Measurements from ENCODE around the gene TP53.

TP53 gene

GRCh38 chr17:7687072-7687907 lies at the start of gene TP53:
Gene TP53, minus strand, starts transcription at chr17:7687490. Its CDS starts 10,896 bp downstream, at chr17:7676594.
- DNase-seq = peak; percentile 91

- DNase-seq = no peak
These were observed 45.8 kb upstream of the TP53 start for GRCh38 chr17:7732981-7733539.

- DNase-seq = no peak
These were observed 42.5 kb upstream of the TP53 start for GRCh38 chr17:7729816-7730215.

GRCh38 chr17:7727886-7728285 lies 40.6 kb upstream of the TP53 start:
- DNase-seq = no peak

GRCh38 chr17:7721612-7722011 lies 34.3 kb upstream of the TP53 start:
- DNase-seq = no peak

GRCh38 chr17:7720125-7720524 lies 32.8 kb upstream of the TP53 start:
- DNase-seq = peak; percentile 36

GRCh38 chr17:7719661-7720060 lies 32.4 kb upstream of the TP53 start:
- no peak for DNase-seq

GRCh38 chr17:7717756-7718350 lies 30.6 kb upstream of the TP53 start:
- no peak for DNase-seq

- DNase-seq = peak; percentile 78
These were observed 29.8 kb upstream of the TP53 start, which contains the start of gene DNAH2 for GRCh38 chr17:7716901-7717755. Gene DNAH2, plus strand, starts transcription at chr17:7717744. Its CDS starts 1,991 bp downstream, at chr17:7719735.

GRCh38 chr17:7715936-7716886 lies 28.9 kb upstream of the TP53 start:
- no peak for DNase-seq

GRCh38 chr17:7714721-7715594 lies 27.7 kb upstream of the TP53 start:
- DNase-seq = no peak

GRCh38 chr17:7713782-7714181 lies 26.5 kb upstream of the TP53 start:
- no peak for DNase-seq

- DNase-seq = peak; percentile 75
These were observed 25.0 kb upstream of the TP53 start for GRCh38 chr17:7712111-7712771.

GRCh38 chr17:7711051-7711755 lies 23.9 kb upstream of the TP53 start:
- no peak for DNase-seq

GRCh38 chr17:7710301-7710700 lies 23.0 kb upstream of the TP53 start:
- DNase-seq = no peak

GRCh38 chr17:7709031-7709430 lies 21.7 kb upstream of the TP53 start:
- no peak for DNase-seq

GRCh38 chr17:7707858-7708750 lies 20.8 kb upstream of the TP53 start:
- no peak for DNase-seq

GRCh38 chr17:7707446-7707845 lies 20.2 kb upstream of the TP53 start:
- DNase-seq = no peak

Data from NCI-H748 treated with DMSO at 0.1 percent for 48 hours (cell line).